Testis (tissue), 2 donors: Measurements from ENCODE around the gene TLE3.

Experiments used
- CTCF ChIP-seq, 3 experiments: fragments of 450-650 bp in 2 of 3; fragments of 200-600 bp in 1 of 3; sonication (generic) in 1 of 3; IDR thresholded peaks; one replicate each; pipeline ENCODE4 v1.5.1; 2016 to 2019; ENCODE audit warnings: antibody characterized with exemption in 3 of 3, mild to moderate bottlenecking in 2 of 3, moderate library complexity in 1 of 3
- POLR2A ChIP-seq: fragments of 450-650 bp; IDR thresholded peaks from one replicate; pipeline ENCODE4 v1.6.1; 2017; ENCODE audit warnings: antibody characterized with exemption, mild to moderate bottlenecking, moderate library complexity

GRCh38 chr15:70126362-70126761, 28.6 kb upstream of the TLE3 start:
- TF ChIP-seq CTCF (IDR thresholded peaks at IDR 0.05) (no peak), POLR2A (no peak)
